K562 (cell line): ENCODE measurements around the gene GDAP1L1. TPM values are rescaled to one million over a fixed set of nuclear protein-coding genes. Genes with fewer than 3 reads are reported as not detected.

Source experiments
- ATAC-seq: fragments of 200-7000 bp; cut with Tn5 transposase; 3 replicates; pipeline ENCODE4 v1.9.1; 2020; ENCODE audit warnings: moderate library complexity
- BruUV-seq: library from RNA; stranded (reverse); fragments of 400-500 nt; replicated peaks from 2 replicates; lab custom pipeline; 2021; lab: Mats Ljungman, UMichigan
- CTCF ChIA-PET: fragments of 300-600 bp; formaldehyde crosslinking; extraction: SDS; loops from one replicate; lab custom pipeline; 2021; ENCODE audit warnings: low intra/inter-chr PET ratio; lab: Yijun Ruan, JAX
- POLR2A ChIA-PET: fragments of 300-600, 350-650 bp; sonication (Branson Sonifier 250); formaldehyde crosslinking; extraction: SDS; loops from one replicate; lab custom pipeline; 2021; ENCODE audit warnings: antibody characterized with exemption, inconsistent platforms; lab: Yijun Ruan, JAX
- DNase-seq, 4 experiments: peaks; one replicate each; pipeline versions ENCODE4 v3.0.0 to v3.0.0-alpha.2; 2011 to 2018; ENCODE audit warnings: low spot score in 3 of 4, mixed read lengths in 3 of 4; ENCODE audit errors: extremely low read depth in 1 of 4
- FAIRE-seq: peaks from 2 replicates; lab custom pipeline; 2011; peaks lifted over from hg19 to GRCh38; lab: Jason Lieb, UNC
- H2AFZ ChIP-seq: 2 replicates; pipeline ENCODE4 v1.6.0; 2011; ENCODE audit warnings: low read depth, low read length, control low read depth, inconsistent platforms
- H3K27ac ChIP-seq: fragments of 200-600 bp; 3 replicates; pipeline ENCODE4 v1.8.0; 2011; ENCODE audit warnings: low read depth, mild to moderate bottlenecking, control low read depth, inconsistent platforms, low read length, moderate library complexity, mixed read lengths; ENCODE audit errors: extremely low read depth
- H3K27me3 ChIP-seq, 2 experiments: fragments of 300-600 bp in 1 of 2; 2 replicates in 1 of 2; 3 replicates in 1 of 2; pipeline versions ENCODE4 v1.6.0 to v1.8.0; 2011; ENCODE audit warnings: inconsistent platforms in 2 of 2, low read length in 2 of 2, mild to moderate bottlenecking in 1 of 2, mixed read lengths in 1 of 2, moderate library complexity in 1 of 2; ENCODE audit not compliant: control insufficient read depth in 2 of 2, insufficient read depth in 2 of 2
- H3K36me3 ChIP-seq: fragments of 300-600 bp; 3 replicates; pipeline ENCODE4 v1.8.0; 2011; ENCODE audit warnings: mild to moderate bottlenecking, low read length, inconsistent platforms; ENCODE audit not compliant: control insufficient read depth, insufficient read depth
- H3K4me1 ChIP-seq, 2 experiments: fragments of 200-600 bp in 1 of 2; replicated peaks in 1 of 2; 2 replicates in 1 of 2; 3 replicates in 1 of 2; pipeline versions ENCODE4 v1.5.1 to v1.8.0; 2011; ENCODE audit warnings: inconsistent platforms in 2 of 2, low read length in 2 of 2, mild to moderate bottlenecking in 1 of 2, mixed read lengths in 1 of 2, moderate library complexity in 1 of 2; ENCODE audit not compliant: control insufficient read depth in 2 of 2, insufficient read depth in 2 of 2
- H3K4me2 ChIP-seq: 2 replicates; pipeline ENCODE4 v1.6.1; 2011; ENCODE audit warnings: low read length, control low read depth, inconsistent platforms, mixed read lengths; ENCODE audit not compliant: insufficient read depth
- H3K4me3 ChIP-seq: fragments of 200-600 bp; sonication (generic), shearing (Covaris generic); 2 replicates; pipeline ENCODE4 v1.5.1; 2016; ENCODE audit warnings: control low read depth, inconsistent platforms
- H3K79me2 ChIP-seq: fragments of 200-600 bp; 3 replicates; pipeline ENCODE4 v1.8.0; 2011; ENCODE audit warnings: low read length, inconsistent platforms; ENCODE audit not compliant: control insufficient read depth, insufficient read depth
- H3K9ac ChIP-seq, 2 experiments: 2 replicates each; pipeline versions ENCODE4 v1.6.0 to v1.6.1; 2011; ENCODE audit warnings: low read depth in 2 of 2, low read length in 2 of 2, control low read depth in 1 of 2, inconsistent platforms in 1 of 2, mild to moderate bottlenecking in 1 of 2, mixed read lengths in 1 of 2; ENCODE audit not compliant: insufficient read depth in 1 of 2
- H3K9me1 ChIP-seq: one replicate; pipeline ENCODE4 v1.6.0; 2011; ENCODE audit warnings: inconsistent platforms, mild to moderate bottlenecking, low read length, moderate library complexity; ENCODE audit not compliant: control insufficient read depth, insufficient read depth
- H3K9me3 ChIP-seq: replicated peaks from 2 replicates; pipeline ENCODE4 v1.5.1; 2011; ENCODE audit warnings: low read depth, low read length, inconsistent platforms; ENCODE audit not compliant: control insufficient read depth, insufficient read depth
- H4K20me1 ChIP-seq: replicated peaks from 2 replicates; pipeline ENCODE4 v1.6.1; 2011; ENCODE audit warnings: low read length, inconsistent platforms, mixed read lengths; ENCODE audit not compliant: control insufficient read depth, insufficient read depth
- ADNP ChIP-seq: fragments of 200-800 bp; sonication (Bioruptor generic); IDR thresholded peaks from 2 replicates; pipeline ENCODE4 v1.6.1; 2016; ENCODE audit warnings: missing genetic modification characterization, missing compliant biosample characterization
- BCOR ChIP-seq: fragments of 450-650 bp; IDR thresholded peaks from 2 replicates; pipeline ENCODE4 v1.6.1; 2016
- CHD4 ChIP-seq: fragments of 200-600 bp; sonication (generic); IDR thresholded peaks from 3 replicates; pipeline ENCODE4 v1.6.1; 2012; ENCODE audit warnings: low read depth, mild to moderate bottlenecking, mixed read lengths, low read length, inconsistent platforms; ENCODE audit not compliant: insufficient read depth, insufficient replicate concordance, poor library complexity, severe bottlenecking
- E2F3 ChIP-seq: fragments of 250-450 bp; sonication (Bioruptor Pico); IDR thresholded peaks from 2 replicates; pipeline ENCODE4 v1.4.0; 2020; ENCODE audit warnings: mild to moderate bottlenecking
- ESRRA ChIP-seq: fragments of 450-650 bp; IDR thresholded peaks from 2 replicates; pipeline ENCODE4 v1.6.1; 2014; ENCODE audit warnings: low read depth, mild to moderate bottlenecking, moderate library complexity, borderline replicate concordance
- KDM1A ChIP-seq, 2 experiments: fragments of 450-650 bp; IDR thresholded peaks; 2 replicates each; pipeline ENCODE4 v1.6.1; 2016; ENCODE audit warnings: mild to moderate bottlenecking in 2 of 2
- MAFG ChIP-seq: fragments of 450-650 bp; conservative IDR thresholded peaks from 2 replicates; pipeline ENCODE4 v1.6.1; 2016; ENCODE audit warnings: missing genetic modification characterization, missing compliant biosample characterization
- MCM2 ChIP-seq: fragments of 450-650 bp; IDR thresholded peaks from 2 replicates; pipeline ENCODE4 v1.6.1; 2017; ENCODE audit warnings: low read depth, mild to moderate bottlenecking
- POLR2AphosphoS5 ChIP-seq: IDR thresholded peaks from 2 replicates; pipeline ENCODE4 v1.6.1; 2011; ENCODE audit warnings: mild to moderate bottlenecking, low read depth, low read length, moderate library complexity; ENCODE audit not compliant: control insufficient read depth, insufficient read depth
- PURB ChIP-seq: sonication (generic); formaldehyde crosslinking; IDR thresholded peaks from 2 replicates; pipeline ENCODE4 v1.9.0; 2021; ENCODE audit warnings: low read depth, mild to moderate bottlenecking, missing genetic modification reagents
- RBM25 ChIP-seq: fragments of 200-400 bp; formaldehyde crosslinking; IDR thresholded peaks from 2 replicates; pipeline ENCODE4 v1.6.1; 2018; ENCODE audit warnings: low read length, low read depth, moderate library complexity; ENCODE audit not compliant: severe bottlenecking
- TAL1 ChIP-seq: fragments of 450-650 bp; IDR thresholded peaks from 2 replicates; pipeline ENCODE4 v1.6.1; 2016; ENCODE audit warnings: mild to moderate bottlenecking
- TBL1XR1 ChIP-seq, 2 experiments: IDR thresholded peaks; 2 replicates each; pipeline ENCODE4 v1.6.1; 2012; ENCODE audit warnings: improper control_type of control experiment in 2 of 2, low read length in 2 of 2, mild to moderate bottlenecking in 1 of 2
- TCF7L2 ChIP-seq: fragments of 150-350 bp; IDR thresholded peaks from 2 replicates; pipeline ENCODE4 v1.6.1; 2016; ENCODE audit warnings: low read depth, mild to moderate bottlenecking, low read length, moderate library complexity
- ZNF280A ChIP-seq: fragments of 450-650 bp; IDR thresholded peaks from 2 replicates; pipeline ENCODE4 v1.6.1; 2018; ENCODE audit warnings: mild to moderate bottlenecking, low read depth; ENCODE audit not compliant: partially characterized antibody
- ZNF75A ChIP-seq: fragments of 450-650 bp; formaldehyde crosslinking; IDR thresholded peaks from 2 replicates; pipeline ENCODE4 v1.4.0; 2020; ENCODE audit warnings: mild to moderate bottlenecking
- WGBS: fragments of 100-300 bp; shearing (Covaris generic); methylation state at CpG from one replicate; pipeline ENCODE4 v1.1.6; 2016; ENCODE audit warnings: low coverage, mixed read lengths; ENCODE audit not compliant: insufficient coverage; ENCODE audit errors: missing lambda C conversion rate; 5-methylcytosine and 5-hydroxymethylcytosine counted together
- in situ Hi-C: fragments of 300-500 bp; cut with MboI; formaldehyde crosslinking; loops from 4 replicates; pipeline ENCODE4 v1.15.0; 2018; ENCODE audit warnings: inconsistent platforms, mixed read lengths
- intact Hi-C: fragments of 100-400 bp; cut with micrococcal nuclease; formaldehyde crosslinking; loops from 2 replicates; pipeline ENCODE4 v1.14.2; 2022
- polyA plus RNA-seq, 8 experiments: library from polyadenylated mRNA; depleted of rRNA in 4 of 8; stranded (reverse) in 5 of 8; unstranded in 3 of 8; fragments of >200 nt; fragmentation: Nextera tagmentation in 2 of 8; fragmentation: Illumina TruSeq in 1 of 8; extraction: Ambion mirVana in 2 of 8; extraction: Trizol in 1 of 8; gene quantifications; 2 replicates each; pipeline versions ENCODE4 v1.2.1 to v1.2.3, GENCODE V29; 2011 to 2014; ENCODE audit warnings: inconsistent platforms in 1 of 8, missing spikeins in 1 of 8
- total RNA-seq, 7 experiments: library from RNA; depleted of rRNA in 6 of 7; stranded (reverse); fragments of >200 nt in 6 of 7; fragmentation: Illumina TruSeq in 2 of 7; extraction: Trizol in 2 of 7; gene quantifications; 2 replicates each; pipeline versions ENCODE4 v1.2.1 to v1.2.3, GENCODE V29; 2011 to 2021; ENCODE audit warnings: low replicate concordance in 1 of 7

GDAP1L1 gene
- total and polyA plus RNA-seq, 9 of the 15 experiments (the other 6 are each of a cell fraction or from before 2014, with no cell fraction given): 0.06 to 0.40 (median 0.19) TPM; not detected in 5

GRCh38 chr20:44296011-44296410, 48.9 kb downstream of the GDAP1L1 start:
- WGBS: 8% methylated on average over 7 of the region's 7 CpGs
- in situ Hi-C loops: no loop called here
- H3K4me2 ChIP-seq: no peak overlapping the region
- CTCF ChIA-PET: no interaction called here
- no peak overlapping the region for H3K27ac ChIP-seq
- H3K27me3 ChIP-seq: peaks cover 5 to 28% of the 10 kb centered on the region in 2 experiments; a peak in 3 of 5 replicates
- H3K79me2 ChIP-seq: no peaks in the 10 kb centered on the region
- H3K9ac ChIP-seq: no peak overlapping the region
- FAIRE-seq (no peak), ATAC-seq (no peak), DNase-seq (no peak)
- no peaks in the 10 kb centered on the region for H3K4me1 ChIP-seq
- H2AFZ ChIP-seq: no peak overlapping the region
- no peaks in the 10 kb centered on the region for H3K9me3 ChIP-seq
- no TSS peak for BruUV-seq
- no peaks in the 10 kb centered on the region for H3K9me1 ChIP-seq
- TF ChIP-seq POLR2AphosphoS5: no peak
- no peak for TF ChIP-seq MAFG (tag)
- TF ChIP-seq E2F3 (CRISPR knock-in tag): no peak
- TF ChIP-seq MCM2: no peak
- TF ChIP-seq TBL1XR1 (IDR thresholded peaks at IDR 0.05; ENCODE audit: low read length in 2 of 2): no peak
- H3K4me3 ChIP-seq: no peak overlapping the region
- intact Hi-C loops: no loop called here
- POLR2A ChIA-PET: no interaction called here
- H3K36me3 ChIP-seq: no peaks in the 10 kb centered on the region
- no peaks in the 10 kb centered on the region for H4K20me1 ChIP-seq

- peak; percentile 40 to 48; a peak in 1 of 4 replicates for TF ChIP-seq KDM1A (IDR thresholded peaks at IDR 0.05)
- TF ChIP-seq PURB (CRISPR knock-in tag): no peak
- no peak for TF ChIP-seq ZNF280A
- peak; percentile 85 for TF ChIP-seq BCOR
- TF ChIP-seq ADNP (tag): peak; percentile 46; the same call in 1 of the 2 replicates
- peak; percentile 88 for TF ChIP-seq RBM25
- peak; percentile 62 for TF ChIP-seq CHD4
- TF ChIP-seq ESRRA: peak; percentile 62; the same call in 1 of the 2 replicates
- TF ChIP-seq ZNF75A (CRISPR knock-in tag): no peak
- TF ChIP-seq TAL1: no peak
- no peak for TF ChIP-seq TCF7L2
- TF ChIP-seq, all 486 proteins: peak for 6
- no peak for DNase-seq
- no peaks in the 10 kb centered on the region for H3K79me2 ChIP-seq
- intact Hi-C loops: no loop called here
- H3K9me3 ChIP-seq: no peaks in the 10 kb centered on the region
- no peaks in the 10 kb centered on the region for H3K4me1 ChIP-seq
- H3K4me3 ChIP-seq: no peak overlapping the region
- H3K36me3 ChIP-seq: no peaks in the 10 kb centered on the region
- no TSS peak for BruUV-seq
- H3K4me2 ChIP-seq: no peak overlapping the region
- H3K27ac ChIP-seq: no peak overlapping the region
- no peaks in the 10 kb centered on the region for H4K20me1 ChIP-seq
- ATAC-seq: no peak
- H2AFZ ChIP-seq: no peak overlapping the region
- H3K27me3 ChIP-seq: peaks cover 5 to 28% of the 10 kb centered on the region in 2 experiments; a peak in 3 of 5 replicates
- FAIRE-seq: no peak
- CTCF ChIA-PET: no interaction called here
- H3K9me1 ChIP-seq: no peaks in the 10 kb centered on the region
- H3K9ac ChIP-seq: no peak overlapping the region
- POLR2A ChIA-PET: interaction anchor here (0.9 kb wide), 1 partner anchor 25 kb away, joined by 3 read pairs; no protein-coding TSS in a partner anchor
- 3% methylated on average over 4 of the region's 4 CpGs for WGBS
- in situ Hi-C loops: no loop called here
Observed at GRCh38 chr20:44297721-44298120, 50.6 kb downstream of the GDAP1L1 start.
